HG03558 (cell line): ENCODE data around the gene FCHO1.
"Not testable (repeated sequence)": the region's sequence is repeated elsewhere in the genome, so short reads cannot be mapped to it uniquely, and the experiment has no call there.

Experiments used
- ATAC-seq: cut with Tn5 transposase; IDR thresholded peaks from one replicate; pipeline ENCODE4 v1.9.1; 2021; ENCODE audit warnings: moderate number of reproducible peaks; ENCODE audit not compliant: unreplicated experiment; ENCODE audit errors: extremely low read depth

The FCHO1 gene

GRCh38 chr19:17758515-17758914 is 7.2 kb downstream of the FCHO1 start:
- ATAC-seq, result no peak

- no peak for ATAC-seq
Measured at GRCh38 chr19:17761148-17761547, 9.9 kb downstream of the FCHO1 start.

GRCh38 chr19:17762505-17763229 is 11.4 kb downstream of the FCHO1 start:
- ATAC-seq, result no peak

- no peak for ATAC-seq
Measured at GRCh38 chr19:17764348-17764747, 13.1 kb downstream of the FCHO1 start.

GRCh38 chr19:17765069-17765618 is 13.9 kb downstream of the FCHO1 start:
- no peak for ATAC-seq

GRCh38 chr19:17766543-17767131 is 15.4 kb downstream of the FCHO1 start:
- no peak for ATAC-seq

GRCh38 chr19:17767559-17767958 is 16.3 kb downstream of the FCHO1 start:
- no peak for ATAC-seq

- no peak for ATAC-seq
Measured at GRCh38 chr19:17770613-17771012, 19.3 kb downstream of the FCHO1 start.

- no peak for ATAC-seq
Measured at GRCh38 chr19:17772172-17772571, 20.9 kb downstream of the FCHO1 start.

GRCh38 chr19:17775245-17775927 is 24.1 kb downstream of the FCHO1 start:
- ATAC-seq, result no peak

GRCh38 chr19:17775991-17776803 is 24.9 kb downstream of the FCHO1 start:
- ATAC-seq, result peak; percentile 51

GRCh38 chr19:17777840-17778239 is 26.6 kb downstream of the FCHO1 start:
- ATAC-seq, result not testable (repeated sequence)

GRCh38 chr19:17778251-17778967 is 27.1 kb downstream of the FCHO1 start:
- no peak for ATAC-seq

- no peak for ATAC-seq
Measured at GRCh38 chr19:17778968-17779929, 28.0 kb downstream of the FCHO1 start.

GRCh38 chr19:17780781-17781180 is 29.5 kb downstream of the FCHO1 start:
- ATAC-seq, result no peak

GRCh38 chr19:17783721-17784120 is 32.4 kb downstream of the FCHO1 start:
- not testable (repeated sequence) for ATAC-seq

GRCh38 chr19:17784201-17785008 is 33.1 kb downstream of the FCHO1 start:
- no peak for ATAC-seq
